ENCODE results near the gene NFASC.

DNA sequence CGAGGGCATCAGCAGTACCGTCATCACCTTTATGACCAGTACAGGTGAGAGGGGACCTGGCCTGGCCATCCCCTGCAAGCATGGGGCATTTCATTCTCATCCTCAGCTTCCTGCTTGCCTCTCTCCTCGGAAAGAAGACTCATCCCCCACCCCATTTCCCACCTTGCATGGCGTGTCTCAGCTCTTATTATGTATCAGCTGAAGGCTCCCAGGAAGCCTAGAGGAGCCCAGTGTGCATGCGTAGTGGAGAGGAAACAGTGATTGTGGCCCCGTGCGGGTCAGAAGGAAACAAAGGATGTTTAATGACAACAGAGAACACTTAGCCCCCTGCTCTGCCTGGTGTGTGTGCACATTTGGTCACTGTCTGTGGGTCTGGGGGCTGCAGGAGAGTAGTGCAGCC lies 132.0 kb downstream of the NFASC start:
- TF ChIP-seq RBBP5 (IDR thresholded peaks at IDR 0.05; ENCODE audit: borderline replicate concordance, insufficient read depth, low read length, poor library complexity, severe bottlenecking) (no peak), POLR2AphosphoS5 (IDR thresholded peaks at IDR 0.05; ENCODE audit: control insufficient read depth, insufficient read depth, low read depth, low read length) (no peak), ZSCAN29 (IDR thresholded peaks at IDR 0.05) (no peak), RCOR1 (IDR thresholded peaks at IDR 0.05; ENCODE audit: borderline replicate concordance in 1 of 2, low read depth in 2 of 2, low read length in 2 of 2) (no peak), ILF3 (IDR thresholded peaks at IDR 0.05; ENCODE audit: borderline replicate concordance) (no peak), HNRNPUL1 (IDR thresholded peaks at IDR 0.05; ENCODE audit: low read length) (no peak)
- TF ChIP-seq, protein P1, sequence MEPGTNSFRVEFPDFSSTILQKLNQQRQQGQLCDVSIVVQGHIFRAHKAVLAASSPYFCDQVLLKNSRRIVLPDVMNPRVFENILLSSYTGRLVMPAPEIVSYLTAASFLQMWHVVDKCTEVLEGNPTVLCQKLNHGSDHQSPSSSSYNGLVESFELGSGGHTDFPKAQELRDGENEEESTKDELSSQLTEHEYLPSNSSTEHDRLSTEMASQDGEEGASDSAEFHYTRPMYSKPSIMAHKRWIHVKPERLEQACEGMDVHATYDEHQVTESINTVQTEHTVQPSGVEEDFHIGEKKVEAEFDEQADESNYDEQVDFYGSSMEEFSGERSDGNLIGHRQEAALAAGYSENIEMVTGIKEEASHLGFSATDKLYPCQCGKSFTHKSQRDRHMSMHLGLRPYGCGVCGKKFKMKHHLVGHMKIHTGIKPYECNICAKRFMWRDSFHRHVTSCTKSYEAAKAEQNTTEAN (CRISPR knock-in tag; IDR thresholded peaks at IDR 0.05) = no peak

Data from K562 (cell line).